HG03342 (cell line): ENCODE results near the gene PPARG.
"Not testable (repeated sequence)": the region's sequence is repeated elsewhere in the genome, so short reads cannot be mapped to it uniquely, and the experiment has no call there.

Experiments used
- ATAC-seq: cut with Tn5 transposase; IDR thresholded peaks from one replicate; pipeline ENCODE4 v1.9.1; 2021; ENCODE audit warnings: mild to moderate bottlenecking, moderate library complexity; ENCODE audit not compliant: unreplicated experiment

PPARG gene

DNA sequence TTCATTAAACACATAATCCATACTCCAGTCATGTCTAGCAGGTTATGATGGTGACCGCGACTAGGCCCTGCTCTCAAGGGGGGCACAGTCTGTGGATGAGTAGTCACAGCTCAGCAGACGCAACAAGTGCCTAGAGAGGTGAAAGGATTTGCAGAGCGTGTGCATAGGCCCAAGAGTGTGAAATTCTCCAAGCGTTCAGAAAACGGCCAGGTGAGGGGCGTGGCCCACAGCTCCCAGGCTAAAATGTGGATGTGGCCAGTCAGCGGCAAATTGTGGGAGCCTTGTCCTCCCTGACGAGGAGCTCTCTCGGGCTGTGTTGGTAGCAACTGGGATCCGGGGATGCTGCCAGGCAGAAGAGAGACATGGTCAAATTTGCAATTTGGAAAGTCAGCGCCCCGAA, 149.0 kb downstream of the PPARG start:
- no peak for ATAC-seq

GRCh38 chr3:12438318-12438717, 149.4 kb downstream of the PPARG start:
- no peak for ATAC-seq

DNA sequence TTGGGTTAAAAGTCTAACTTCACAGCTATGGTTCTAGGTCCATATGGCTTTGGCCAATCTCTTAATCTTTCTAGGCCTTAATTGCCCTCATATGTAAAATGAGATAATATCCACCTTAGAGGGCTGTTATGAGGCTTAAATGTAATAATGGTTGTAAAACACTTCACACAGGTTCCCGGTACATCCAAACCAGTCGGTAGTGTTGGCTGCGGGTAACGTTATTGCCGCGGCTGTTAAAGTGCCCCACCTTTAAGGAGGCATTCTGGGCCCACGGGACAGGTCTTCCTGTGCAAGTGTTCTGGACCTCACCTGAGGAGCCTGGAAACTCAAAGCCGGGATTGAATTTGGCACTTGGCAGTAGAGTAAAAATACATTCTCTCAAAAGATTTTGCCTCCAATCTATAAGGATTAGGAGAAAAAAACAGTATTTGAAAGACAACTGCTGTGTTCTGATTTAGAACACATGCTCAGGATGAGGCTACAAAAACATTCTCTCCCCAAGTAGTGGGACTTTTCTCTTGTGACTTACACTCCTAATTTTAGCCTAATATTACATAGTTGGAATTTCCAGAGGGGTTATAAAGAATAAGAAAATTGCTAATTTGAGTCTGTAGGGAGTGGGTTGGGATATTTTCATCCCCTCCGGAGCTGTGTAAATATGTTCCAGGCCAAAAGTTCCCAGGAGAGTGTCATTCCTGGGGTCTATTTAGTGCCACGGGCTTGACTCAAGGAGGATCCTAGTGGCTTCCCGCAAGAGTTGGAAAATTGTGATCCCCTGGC, 150.5 kb downstream of the PPARG start:
- no peak for ATAC-seq

GRCh38 chr3:12440927-12441714, 152.3 kb downstream of the PPARG start:
- ATAC-seq: no peak

GRCh38 chr3:12442654-12443501, 154.0 kb downstream of the PPARG start:
- ATAC-seq: no peak

DNA sequence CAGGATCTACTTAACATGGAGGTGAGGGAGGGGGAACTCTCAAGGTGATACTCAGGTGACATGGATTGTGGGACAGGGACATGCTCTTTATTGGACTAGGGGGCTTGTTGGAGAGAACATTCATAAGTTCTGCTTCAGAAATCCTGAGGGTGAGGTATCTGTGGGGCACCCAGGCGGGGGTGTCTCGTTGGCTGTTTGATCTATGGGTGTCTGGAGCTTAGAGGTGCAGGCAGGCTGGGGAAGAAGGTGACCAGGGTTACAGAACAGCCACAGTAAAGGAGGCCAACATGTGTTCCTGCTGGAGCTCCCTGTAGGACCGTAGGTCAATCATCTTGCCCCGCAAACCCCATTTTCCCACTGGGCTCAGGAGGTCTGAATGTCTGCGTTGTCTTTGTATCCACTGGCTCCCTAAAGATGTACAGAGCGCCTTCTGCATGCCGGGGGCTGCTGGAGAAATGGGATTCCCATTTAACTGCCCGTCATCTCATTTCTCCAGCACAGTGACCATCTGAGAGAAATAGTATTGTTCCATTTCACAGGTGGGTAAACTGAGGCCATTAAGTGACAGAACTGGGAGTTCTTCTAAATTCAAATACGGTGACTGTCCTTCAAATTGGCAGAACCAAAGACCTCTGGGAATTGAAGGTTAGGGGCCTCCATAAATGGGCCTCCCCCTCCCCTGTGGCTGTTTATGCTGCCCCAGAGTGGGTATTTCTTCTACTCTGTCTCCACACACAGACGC, 155.1 kb downstream of the PPARG start:
- no peak for ATAC-seq

DNA sequence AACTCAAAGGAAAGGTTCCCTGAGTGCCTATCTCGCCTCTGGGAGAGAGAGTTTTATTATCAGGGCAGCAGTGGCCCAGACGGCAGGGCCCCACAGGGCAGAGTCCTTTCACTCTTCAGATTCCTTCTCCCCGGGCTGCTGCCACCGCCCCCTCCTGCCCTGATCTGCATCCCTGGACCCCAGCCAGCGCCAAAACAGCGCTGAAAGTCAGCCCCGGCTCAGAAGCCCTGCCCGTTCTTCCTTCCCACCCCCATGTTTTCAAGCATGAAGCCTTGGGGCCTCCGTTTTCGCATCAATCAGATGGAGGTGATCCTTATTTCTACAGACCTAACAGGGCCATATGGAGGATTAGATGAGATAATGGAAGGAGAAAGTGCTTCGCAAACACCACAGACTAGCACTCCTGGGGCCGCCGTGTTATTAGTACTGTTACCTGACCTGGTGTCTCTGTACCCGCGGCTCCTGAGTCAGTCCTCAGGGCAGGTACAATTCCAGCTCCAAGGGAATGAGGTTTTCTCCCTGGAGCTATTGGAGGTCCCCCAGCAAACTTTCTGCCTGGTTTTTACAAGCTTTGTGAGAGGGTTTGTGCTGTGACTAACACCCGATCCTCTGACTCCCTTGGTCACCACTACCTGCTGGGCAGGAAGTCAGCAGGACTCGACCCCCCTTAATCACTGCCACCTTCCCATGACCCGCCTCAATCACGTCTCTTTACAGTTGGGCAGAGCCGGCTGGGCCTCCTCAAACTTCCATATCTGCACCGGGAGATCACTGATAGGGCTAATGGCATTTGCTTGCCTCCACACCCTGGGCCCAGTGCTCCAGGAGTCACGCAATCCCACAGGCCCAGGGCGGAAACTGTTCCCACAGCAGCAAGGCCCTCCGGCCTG, 156.0 kb downstream of the PPARG start:
- ATAC-seq: no peak

- no peak for ATAC-seq
Observed at GRCh38 chr3:12445523-12446240, 156.8 kb downstream of the PPARG start.

GRCh38 chr3:12446298-12446697, 157.4 kb downstream of the PPARG start:
- no peak for ATAC-seq

DNA sequence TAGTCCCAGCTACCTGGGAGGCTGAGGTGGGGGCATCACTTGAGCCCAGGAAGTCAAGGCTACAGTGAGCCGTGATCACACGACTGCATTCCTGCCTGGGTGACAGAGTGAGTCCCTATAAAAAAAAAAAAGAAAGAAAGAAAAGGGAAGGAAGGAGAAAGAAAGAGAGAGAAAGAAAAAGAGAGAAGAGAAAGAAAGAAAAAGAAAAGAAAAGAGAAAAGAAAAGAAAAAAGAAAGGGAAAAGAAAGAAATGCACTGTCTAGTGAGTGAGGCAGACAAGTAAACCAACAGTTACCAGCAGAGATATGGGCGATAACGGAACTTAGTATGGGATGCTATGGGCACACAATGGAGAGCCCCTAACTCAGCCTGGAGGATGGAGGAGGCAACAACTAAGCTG, 158.2 kb downstream of the PPARG start:
- no peak for ATAC-seq

- not testable (repeated sequence) for ATAC-seq
Observed at GRCh38 chr3:12448404-12449202, 159.7 kb downstream of the PPARG start.

DNA sequence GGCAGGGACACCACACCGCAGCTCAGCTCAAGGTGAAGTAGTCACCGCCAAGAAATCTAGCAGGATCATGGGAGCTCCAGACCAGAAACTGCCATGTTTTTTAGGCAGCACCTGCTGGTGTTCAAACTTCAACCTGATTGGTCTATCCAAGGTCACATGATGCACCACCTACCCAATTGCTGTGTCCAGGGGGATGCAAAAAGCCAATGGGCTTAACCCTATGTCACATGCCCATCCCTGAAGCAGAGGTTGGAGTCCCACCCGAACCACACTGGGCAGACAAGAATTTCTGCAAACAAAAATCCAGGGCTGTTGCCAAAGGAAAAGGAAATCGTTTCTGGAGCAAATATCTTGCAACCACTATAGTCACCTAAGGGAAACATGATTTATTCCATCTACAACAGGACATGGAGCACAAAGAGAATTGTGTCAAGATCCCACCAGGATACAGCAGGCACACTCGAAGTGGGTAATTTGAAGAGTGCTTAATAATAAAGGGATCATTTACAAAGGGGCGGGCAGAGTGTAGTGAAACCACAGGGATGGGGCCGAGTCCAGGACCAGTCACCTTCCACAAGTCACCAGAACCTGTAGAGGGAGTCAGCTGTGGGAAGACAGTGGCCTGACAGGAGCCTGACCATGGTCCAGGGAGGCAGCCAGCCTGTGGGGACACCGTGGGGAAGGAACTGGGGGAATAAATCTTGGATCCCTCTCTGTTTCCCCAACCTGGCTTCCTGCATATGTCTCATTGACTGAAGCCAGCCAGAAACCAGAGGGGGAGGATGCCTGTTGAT, 161.2 kb downstream of the PPARG start:
- no peak for ATAC-seq

GRCh38 chr3:12451481-12451880, 162.6 kb downstream of the PPARG start:
- ATAC-seq: no peak

GRCh38 chr3:12451960-12452359, 163.1 kb downstream of the PPARG start:
- no peak for ATAC-seq

DNA sequence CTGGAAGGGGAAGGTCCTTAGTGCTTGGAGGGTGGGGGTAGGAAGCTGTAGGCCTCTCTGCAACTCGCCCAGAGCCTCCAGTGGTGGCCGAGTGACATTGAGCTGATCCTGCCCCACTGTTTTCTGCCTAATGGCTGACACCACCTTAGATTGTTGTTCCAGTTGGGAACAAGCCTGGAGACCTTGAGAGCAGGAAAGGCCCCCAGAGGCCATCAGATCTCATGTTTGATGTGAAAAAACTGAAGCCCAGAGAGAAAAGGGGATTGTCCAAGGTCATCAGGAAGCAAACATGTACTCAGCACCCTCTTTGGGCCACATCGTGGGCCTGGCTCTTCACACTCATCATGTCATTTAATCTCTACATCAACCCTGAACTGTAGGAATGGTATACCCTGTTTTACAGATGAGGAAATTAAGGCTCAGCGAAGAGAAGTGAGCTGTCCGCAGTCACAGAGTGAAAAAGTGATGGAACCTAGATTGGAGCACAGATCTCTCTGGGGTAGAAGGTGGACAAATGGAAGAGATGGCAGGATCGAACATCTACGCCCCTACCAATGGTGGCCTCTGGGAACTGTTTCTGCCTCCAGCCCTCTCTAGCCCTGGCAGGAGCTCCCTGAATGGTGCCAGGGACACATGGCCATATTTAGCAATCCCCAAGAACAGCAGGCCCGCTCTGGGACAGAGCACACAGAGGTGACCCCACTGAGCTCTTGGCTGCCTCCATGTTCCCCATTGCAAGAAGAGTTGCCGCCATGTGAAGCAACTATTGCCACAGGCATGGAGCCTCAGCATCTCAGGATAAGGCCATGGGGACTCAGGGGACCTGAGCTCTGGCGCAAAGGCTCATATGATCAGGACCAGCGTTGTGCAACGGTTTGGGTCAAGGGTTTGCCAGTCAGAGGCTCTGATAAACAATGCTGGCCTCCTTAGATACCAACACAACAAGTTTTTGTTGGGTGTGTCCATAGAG, 163.8 kb downstream of the PPARG start:
- no peak for ATAC-seq

DNA sequence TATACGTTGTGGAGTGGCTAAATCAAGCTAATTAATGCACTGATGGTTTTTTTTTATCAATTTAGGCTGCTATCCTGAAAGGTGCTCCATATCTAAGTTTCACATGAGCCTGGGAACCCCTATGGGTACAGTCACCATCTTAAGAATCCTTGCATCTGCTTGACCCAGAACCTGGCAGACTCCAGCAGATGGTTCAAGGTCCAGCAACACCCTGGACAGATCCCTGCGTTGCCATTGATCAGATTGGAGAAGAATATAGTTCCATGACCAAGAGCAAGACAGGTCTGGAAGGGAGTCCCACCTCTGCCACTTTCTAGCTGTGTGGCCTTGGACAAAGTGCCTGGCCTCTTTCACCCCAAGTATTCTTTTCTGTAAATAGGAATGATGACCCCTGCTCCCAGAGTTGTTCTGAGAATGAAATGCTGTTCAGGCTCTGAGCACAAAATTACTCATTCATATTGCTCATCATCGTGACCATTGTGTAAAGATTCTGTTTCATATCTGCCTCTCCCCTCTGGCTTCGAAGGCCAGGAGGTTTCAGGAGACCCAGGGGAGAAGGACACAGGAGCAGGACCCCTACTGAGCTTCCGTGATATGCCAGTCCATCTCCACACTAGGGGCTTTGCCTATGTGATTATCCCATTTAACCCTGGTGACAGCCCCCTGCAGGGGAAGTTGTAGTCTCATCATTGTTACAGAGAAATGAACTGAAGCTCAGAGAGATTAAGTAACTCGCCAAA, 165.4 kb downstream of the PPARG start:
- ATAC-seq: no peak
